Epithelial cell of esophagus (primary cell): ENCODE data around the gene NUMB.

Experiments used
- DNase-seq: peaks from one replicate; pipeline ENCODE4 v3.0.0; 2010; ENCODE audit warnings: low read depth
- H3K4me3 ChIP-seq: 2 replicates; pipeline ENCODE4 v1.5.1; 2011; ENCODE audit warnings: mild to moderate bottlenecking, low read length, control low read depth
- CTCF ChIP-seq: IDR thresholded peaks from 2 replicates; pipeline ENCODE4 v1.5.1; 2011; ENCODE audit warnings: low read depth, mild to moderate bottlenecking, low read length, control low read depth, inconsistent platforms; ENCODE audit not compliant: insufficient read depth; ENCODE audit errors: missing control alignments

Gene NUMB

GRCh38 chr14:73246387-73247150, 211.8 kb downstream of the NUMB start:
- H3K4me3 ChIP-seq, result peak overlapping the region; percentile 66
- TF ChIP-seq CTCF, result no peak
- DNase-seq, result no peak

- peak overlapping the region; percentile 66 for H3K4me3 ChIP-seq
- no peak for TF ChIP-seq CTCF
- peak; percentile 73 for DNase-seq
Observed at GRCh38 chr14:73245480-73246325, 212.6 kb downstream of the NUMB start.

GRCh38 chr14:73244541-73245290, 213.6 kb downstream of the NUMB start:
- no peak for DNase-seq
- no peak overlapping the region for H3K4me3 ChIP-seq
- TF ChIP-seq CTCF, result no peak

GRCh38 chr14:73243748-73244147, 214.6 kb downstream of the NUMB start:
- no peak for TF ChIP-seq CTCF
- DNase-seq, result no peak
- no peak overlapping the region for H3K4me3 ChIP-seq

GRCh38 chr14:73243341-73243740, 215.0 kb downstream of the NUMB start:
- no peak for DNase-seq
- H3K4me3 ChIP-seq, result no peak overlapping the region
- no peak for TF ChIP-seq CTCF

GRCh38 chr14:73242357-73242901, 215.9 kb downstream of the NUMB start:
- DNase-seq, result no peak
- H3K4me3 ChIP-seq, result no peak overlapping the region
- no peak for TF ChIP-seq CTCF
